Measurements from ENCODE around the gene MRTFA. TPM values are rescaled to one million over a fixed set of nuclear protein-coding genes. Genes with fewer than 3 reads are reported as not detected.

MRTFA gene
- total and polyA plus RNA-seq, 9 of the 15 experiments (the other 6 are each of a cell fraction or from before 2014, with no cell fraction given) = 0.84 to 21.1 (median 3.7) TPM

DNA sequence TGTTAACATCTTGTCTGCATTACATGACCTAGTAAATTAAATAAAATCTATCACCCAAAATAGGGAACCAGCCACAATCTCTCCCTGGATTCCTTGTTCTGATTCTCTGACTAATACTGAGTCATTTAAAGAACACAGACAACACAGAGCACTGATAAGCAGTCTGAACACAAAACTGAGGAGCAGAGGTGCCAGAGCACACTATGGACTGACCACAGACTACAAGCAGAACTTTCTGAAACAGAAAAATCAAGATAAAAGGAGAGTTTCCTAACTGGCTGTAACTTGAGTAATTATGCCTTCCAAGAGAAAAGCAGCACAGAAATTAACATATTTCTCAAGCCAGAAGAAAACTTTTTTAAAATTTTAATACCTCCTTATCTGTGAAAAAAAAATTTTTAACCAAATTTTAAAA is 137.3 kb downstream of the MRTFA start (continued):
- TF ChIP-seq ELK1 (CRISPR knock-in tag; IDR thresholded peaks at IDR 0.05) = no peak
- TF ChIP-seq PHF20 (IDR thresholded peaks at IDR 0.05; ENCODE audit: partially characterized antibody) = no peak
- no peak for TF ChIP-seq RBM15 (IDR thresholded peaks at IDR 0.05; ENCODE audit: insufficient read depth, low read length)
- no peak for TF ChIP-seq BRF1 (IDR thresholded peaks at IDR 0.05; ENCODE audit: borderline replicate concordance, extremely low read depth, insufficient read length)
- no peak for TF ChIP-seq SRSF9 (IDR thresholded peaks at IDR 0.05; ENCODE audit: borderline replicate concordance, low read depth, low read length)
- TF ChIP-seq LCOR (CRISPR knock-in tag; IDR thresholded peaks at IDR 0.05) = no peak
- no peak for TF ChIP-seq EWSR1 (IDR thresholded peaks at IDR 0.05; ENCODE audit: borderline replicate concordance, low read depth, partially characterized antibody)
- no peak for TF ChIP-seq CBX2 (IDR thresholded peaks at IDR 0.05; ENCODE audit: insufficient read depth, low read length, poor library complexity, severe bottlenecking)
- no peak for TF ChIP-seq SMC3 (conservative IDR thresholded peaks at IDR 0.05; ENCODE audit: insufficient read depth, low read depth, low read length)
- TF ChIP-seq, protein P1, sequence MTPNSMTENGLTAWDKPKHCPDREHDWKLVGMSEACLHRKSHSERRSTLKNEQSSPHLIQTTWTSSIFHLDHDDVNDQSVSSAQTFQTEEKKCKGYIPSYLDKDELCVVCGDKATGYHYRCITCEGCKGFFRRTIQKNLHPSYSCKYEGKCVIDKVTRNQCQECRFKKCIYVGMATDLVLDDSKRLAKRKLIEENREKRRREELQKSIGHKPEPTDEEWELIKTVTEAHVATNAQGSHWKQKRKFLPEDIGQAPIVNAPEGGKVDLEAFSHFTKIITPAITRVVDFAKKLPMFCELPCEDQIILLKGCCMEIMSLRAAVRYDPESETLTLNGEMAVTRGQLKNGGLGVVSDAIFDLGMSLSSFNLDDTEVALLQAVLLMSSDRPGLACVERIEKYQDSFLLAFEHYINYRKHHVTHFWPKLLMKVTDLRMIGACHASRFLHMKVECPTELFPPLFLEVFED (CRISPR knock-in tag; conservative IDR thresholded peaks at IDR 0.05) = no peak
- no peak for TF ChIP-seq PRMT5 (CRISPR knock-in tag; IDR thresholded peaks at IDR 0.05)
- TF ChIP-seq ELF2 (CRISPR knock-in tag; IDR thresholded peaks at IDR 0.05) = no peak
- TF ChIP-seq ZBTB33 (CRISPR knock-in tag; IDR thresholded peaks at IDR 0.05) = no peak
- TF ChIP-seq, protein P2, sequence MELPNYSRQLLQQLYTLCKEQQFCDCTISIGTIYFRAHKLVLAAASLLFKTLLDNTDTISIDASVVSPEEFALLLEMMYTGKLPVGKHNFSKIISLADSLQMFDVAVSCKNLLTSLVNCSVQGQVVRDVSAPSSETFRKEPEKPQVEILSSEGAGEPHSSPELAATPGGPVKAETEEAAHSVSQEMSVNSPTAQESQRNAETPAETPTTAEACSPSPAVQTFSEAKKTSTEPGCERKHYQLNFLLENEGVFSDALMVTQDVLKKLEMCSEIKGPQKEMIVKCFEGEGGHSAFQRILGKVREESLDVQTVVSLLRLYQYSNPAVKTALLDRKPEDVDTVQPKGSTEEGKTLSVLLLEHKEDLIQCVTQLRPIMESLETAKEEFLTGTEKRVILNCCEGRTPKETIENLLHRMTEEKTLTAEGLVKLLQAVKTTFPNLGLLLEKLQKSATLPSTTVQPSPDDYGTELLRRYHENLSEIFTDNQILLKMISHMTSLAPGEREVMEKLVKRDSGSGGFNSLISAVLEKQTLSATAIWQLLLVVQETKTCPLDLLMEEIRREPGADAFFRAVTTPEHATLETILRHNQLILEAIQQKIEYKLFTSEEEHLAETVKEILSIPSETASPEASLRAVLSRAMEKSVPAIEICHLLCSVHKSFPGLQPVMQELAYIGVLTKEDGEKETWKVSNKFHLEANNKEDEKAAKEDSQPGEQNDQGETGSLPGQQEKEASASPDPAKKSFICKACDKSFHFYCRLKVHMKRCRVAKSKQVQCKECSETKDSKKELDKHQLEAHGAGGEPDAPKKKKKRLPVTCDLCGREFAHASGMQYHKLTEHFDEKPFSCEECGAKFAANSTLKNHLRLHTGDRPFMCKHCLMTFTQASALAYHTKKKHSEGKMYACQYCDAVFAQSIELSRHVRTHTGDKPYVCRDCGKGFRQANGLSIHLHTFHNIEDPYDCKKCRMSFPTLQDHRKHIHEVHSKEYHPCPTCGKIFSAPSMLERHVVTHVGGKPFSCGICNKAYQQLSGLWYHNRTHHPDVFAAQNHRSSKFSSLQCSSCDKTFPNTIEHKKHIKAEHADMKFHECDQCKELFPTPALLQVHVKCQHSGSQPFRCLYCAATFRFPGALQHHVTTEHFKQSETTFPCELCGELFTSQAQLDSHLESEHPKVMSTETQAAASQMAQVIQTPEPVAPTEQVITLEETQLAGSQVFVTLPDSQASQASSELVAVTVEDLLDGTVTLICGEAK (IDR thresholded peaks at IDR 0.05) = no peak
- TF ChIP-seq, protein P2 (CRISPR knock-in tag; IDR thresholded peaks at IDR 0.05) = no peak
